Activated T-helper 1 cell treated with anti-CD3 and anti-CD28 coated beads, Interleukin-2, amount 50 U/mL, for 16 hours (primary cell): ENCODE measurements around the gene DYRK4.

ENCODE experiments used
- DNase-seq, 2 donors: peaks; one replicate each; pipeline ENCODE4 v3.0.0-alpha.2; 2020; ENCODE audit warnings: low read depth in 1 of 2, low spot score in 1 of 2

The DYRK4 gene

DNA sequence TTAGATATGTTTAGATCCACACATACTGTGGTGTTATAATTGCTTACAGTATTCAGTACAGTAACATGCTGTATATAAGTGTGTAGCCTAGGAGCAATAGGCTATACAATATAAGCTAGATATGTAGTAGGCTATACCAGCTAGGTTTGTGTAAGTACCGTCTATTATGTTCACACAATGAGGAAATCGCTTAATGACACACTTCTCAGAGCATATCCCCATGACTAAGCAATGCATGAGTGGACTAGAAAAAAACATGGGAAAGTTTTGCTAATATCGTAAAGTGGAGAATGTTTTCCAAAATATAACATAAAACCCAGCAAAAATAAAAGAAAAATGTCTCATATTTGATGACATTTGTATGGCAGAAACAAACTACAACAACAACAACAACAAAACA is 59.5 kb downstream of the DYRK4 start:
- no peak for DNase-seq

DNA sequence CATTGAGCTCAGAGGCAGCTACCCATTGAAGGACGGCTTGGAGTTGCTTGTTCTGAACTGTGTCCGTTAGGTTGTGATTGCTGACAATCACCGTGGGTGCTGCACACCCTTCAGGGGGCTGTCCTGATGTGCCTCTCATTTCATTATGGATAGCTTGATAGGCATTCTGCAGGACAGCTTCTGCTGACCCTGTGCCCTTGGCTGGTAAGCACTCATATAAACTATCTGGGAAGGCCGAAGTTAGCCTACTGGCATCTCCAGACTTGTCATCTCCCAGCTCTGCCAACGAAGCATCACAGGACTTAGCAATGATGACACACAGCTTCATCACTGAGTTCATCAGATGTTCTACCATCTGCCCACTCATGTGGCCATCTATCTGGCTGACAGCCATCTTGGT is 64.5 kb downstream of the DYRK4 start:
- DNase-seq, result no peak

DNA sequence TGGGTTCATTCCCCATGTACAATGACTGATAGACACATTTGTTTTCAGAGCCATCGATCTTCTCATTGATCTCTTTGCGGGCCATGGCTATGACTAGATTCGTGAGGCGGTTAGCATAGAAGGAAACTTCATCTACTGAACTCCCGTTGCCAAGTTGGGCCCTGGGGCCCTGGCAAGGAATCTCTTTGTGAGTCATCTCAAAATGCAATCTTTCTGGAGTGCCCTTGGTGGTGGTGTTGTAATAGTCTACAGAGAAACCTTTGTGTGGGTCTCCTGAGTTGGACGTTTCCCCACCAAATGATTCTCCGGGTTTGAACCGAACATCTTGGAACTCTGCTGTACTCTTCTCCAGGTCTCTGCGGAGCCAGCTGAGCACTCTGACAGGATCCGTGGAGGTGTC is 66.4 kb downstream of the DYRK4 start:
- no peak for DNase-seq

DNA sequence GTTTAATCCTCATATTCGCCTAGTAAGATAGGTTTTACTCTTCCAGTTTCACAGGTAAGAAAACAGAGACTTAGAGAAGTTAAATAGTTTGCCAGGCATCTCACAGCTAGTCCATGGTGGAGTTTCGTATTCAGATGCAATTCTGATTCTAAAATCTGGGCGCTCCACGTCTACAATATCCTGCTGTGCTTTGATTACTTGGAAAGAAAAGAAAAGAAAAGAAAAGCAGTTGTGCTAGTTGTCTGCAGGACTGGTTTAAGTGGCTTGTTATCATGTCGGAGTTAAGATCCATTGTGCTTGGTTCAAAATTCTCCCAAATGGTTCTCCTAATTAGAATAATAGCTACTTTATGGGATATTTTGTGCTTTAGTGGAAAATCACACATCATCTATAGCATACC is 68.3 kb downstream of the DYRK4 start:
- no peak for DNase-seq

DNA sequence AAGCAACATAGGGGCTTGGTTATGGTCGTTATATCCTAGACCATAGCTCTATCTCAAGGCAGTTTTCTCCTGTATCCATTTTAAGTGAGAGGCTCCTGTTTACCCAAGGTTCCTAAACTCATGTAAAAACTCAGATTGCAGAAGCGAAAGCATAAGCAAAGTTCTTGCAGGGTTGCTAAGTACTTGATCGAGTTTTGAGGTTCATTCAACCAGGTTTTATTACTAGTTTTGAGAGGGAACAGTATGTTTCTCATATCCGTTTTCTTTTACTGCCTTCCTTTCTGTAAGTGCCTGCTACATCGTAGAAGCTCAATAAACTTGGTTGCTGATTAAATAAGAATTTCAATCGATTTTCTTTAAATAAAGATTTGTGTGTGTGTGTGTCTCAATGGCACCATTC is 81.7 kb downstream of the DYRK4 start:
- no peak for DNase-seq

DNA sequence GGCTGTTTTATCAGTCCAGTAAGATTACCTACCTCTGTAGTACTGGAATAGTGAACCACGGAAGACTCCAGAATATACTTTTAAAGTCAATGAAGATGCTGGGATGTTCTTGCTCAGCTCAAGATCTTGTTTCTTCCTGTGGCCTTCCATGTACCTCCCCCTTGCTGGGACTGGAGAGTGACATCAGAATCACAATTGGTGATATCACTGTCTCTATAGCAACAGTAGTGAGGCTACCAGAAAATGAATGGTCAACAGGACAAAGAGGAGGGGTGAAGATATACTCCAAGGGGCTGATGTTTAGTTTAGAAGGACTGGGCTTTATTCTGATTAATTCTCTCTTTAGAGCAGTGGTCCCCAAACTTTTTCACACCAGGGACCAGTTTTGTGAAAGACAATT is 83.0 kb downstream of the DYRK4 start:
- no peak for DNase-seq

DNA sequence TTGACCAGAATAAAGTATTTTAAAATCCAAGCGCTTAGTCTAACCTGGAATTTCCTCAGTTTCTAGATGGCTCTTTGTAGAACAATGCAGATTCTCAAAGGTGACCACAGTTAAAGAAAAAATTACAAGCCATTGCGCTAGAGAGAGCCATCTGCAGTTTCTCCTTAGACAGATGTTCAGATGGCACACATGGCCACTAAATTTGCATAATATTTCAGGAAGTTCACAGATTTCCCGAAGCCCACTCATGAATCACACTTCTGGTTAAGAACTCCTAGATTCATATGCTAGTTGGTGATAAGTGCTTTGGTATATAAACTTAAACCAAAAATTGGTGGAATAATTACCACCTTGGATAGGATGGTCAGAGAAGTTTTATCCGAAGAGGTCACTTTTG is 86.1 kb downstream of the DYRK4 start:
- DNase-seq, result no peak

DNA sequence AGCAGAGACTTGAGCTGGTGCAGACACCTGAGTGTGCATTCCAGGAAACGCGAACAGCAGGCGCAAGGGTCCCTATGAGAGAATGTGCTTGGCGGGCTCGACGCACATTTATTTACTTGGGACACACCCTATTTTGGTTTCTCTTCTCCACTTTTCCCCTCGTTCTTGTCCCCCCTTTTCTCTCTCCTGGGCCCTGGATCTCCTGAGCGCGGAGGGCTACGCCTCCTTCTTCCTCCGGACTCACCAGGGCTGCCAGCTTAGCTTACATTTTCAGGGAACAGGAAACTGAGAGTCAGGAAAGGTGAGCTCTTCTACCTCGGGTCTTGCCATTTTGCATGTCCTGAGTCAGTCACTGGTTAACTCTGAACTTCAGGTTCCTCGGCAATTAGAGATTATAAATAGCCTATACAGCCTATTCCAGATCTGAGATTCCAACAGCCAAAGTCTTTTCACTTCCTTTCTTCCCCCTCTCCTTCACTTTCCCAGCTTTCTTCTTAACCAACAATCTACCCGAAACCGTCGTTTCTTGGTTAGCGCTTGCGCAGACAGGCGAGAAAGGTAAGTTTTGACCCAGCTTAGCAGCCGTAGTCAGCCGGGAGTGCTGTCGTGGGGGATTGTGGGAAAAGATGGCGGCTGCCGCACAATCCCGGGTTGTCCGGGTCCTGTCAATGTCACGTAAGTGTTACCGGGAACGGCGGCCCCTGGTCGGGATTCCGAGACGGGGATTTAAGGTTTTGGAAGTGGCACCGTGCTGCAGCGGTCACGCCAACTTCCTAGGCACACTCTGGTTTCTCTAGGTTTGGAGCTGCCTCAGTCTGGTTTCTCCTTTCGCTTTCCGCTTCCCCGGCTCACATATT is 86.7 kb downstream of the DYRK4 start, which contains the start of the genes AKAP3 and NDUFA9:
AKAP3 (minus strand) TSS at position 551 of the 857 bp plus-strand sequence. CDS start 10,855 bp downstream, outside the sequence.
NDUFA9 (plus strand) TSS at position 614 of the 857 bp plus-strand sequence; CDS start at position 627, 13 bp downstream.
- peak; percentile 57 to 58 for DNase-seq

DNA sequence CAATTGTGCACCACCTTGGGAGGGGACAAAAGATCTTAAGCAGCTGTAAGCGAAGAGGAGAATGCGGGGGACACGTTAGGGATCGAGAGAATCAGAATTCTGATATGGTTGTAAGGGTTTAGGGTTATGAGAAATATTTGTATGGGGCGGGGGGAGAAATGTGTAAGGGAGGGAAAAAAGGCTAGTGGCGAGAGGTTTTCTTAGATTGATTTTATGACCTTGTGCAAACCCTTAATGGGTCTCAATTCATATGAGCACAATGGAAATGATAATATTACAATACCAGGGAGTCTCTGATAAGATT is 87.3 kb downstream of the DYRK4 start:
- DNase-seq, result no peak

DNA sequence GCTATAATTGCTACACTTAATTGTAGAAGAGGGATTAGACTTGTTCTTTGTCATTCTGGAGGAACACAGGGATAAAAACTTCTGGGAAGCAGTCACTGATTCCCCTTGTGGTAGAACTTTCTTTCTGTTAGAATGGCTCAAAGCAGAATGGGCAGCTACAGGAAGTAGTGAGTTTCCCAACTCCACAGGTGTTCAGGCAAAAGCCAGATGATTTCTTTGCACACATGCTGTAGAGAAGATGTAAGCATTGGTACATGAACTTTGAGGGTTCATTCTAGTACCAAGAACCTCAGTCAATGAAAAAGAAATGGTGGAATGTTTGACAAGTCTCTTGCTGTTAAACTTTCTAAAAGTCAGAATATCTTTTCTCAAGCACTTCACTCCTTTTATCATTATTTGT is 91.2 kb downstream of the DYRK4 start:
- DNase-seq, result no peak

DNA sequence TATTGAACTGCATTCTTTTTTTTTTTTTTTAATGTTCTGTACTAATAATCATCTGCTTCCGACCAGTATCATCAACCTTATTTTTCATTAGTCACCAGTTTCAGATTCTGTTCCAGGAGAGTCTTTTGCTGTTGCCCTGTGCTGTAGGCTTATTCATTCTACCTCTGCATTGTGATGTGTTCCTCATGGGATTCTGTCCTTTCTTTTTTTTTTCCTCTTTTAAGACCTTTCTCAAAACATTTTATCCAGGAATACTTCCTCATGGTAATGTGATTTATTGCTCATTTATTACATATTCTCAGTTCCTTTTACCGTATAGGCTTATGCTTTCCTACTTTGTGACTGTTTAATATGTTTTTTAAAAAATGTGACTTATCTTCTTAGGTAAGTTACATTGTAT is 91.7 kb downstream of the DYRK4 start:
- DNase-seq, result no peak
